HG03575 (cell line): ENCODE measurements around the gene TOM1L1.

ENCODE experiments used
- ATAC-seq: cut with Tn5 transposase; IDR thresholded peaks from one replicate; pipeline ENCODE4 v1.9.1; 2021; ENCODE audit not compliant: unreplicated experiment, insufficient number of reproducible peaks, low FRiP score; ENCODE audit errors: extremely low read depth

TOM1L1 gene

GRCh38 chr17:54976316-54976715 lies 75.7 kb downstream of the TOM1L1 start:
- ATAC-seq: no peak

GRCh38 chr17:54977744-54978143 lies 77.1 kb downstream of the TOM1L1 start:
- no peak for ATAC-seq

GRCh38 chr17:54979657-54980056 lies 79.0 kb downstream of the TOM1L1 start:
- no peak for ATAC-seq

DNA sequence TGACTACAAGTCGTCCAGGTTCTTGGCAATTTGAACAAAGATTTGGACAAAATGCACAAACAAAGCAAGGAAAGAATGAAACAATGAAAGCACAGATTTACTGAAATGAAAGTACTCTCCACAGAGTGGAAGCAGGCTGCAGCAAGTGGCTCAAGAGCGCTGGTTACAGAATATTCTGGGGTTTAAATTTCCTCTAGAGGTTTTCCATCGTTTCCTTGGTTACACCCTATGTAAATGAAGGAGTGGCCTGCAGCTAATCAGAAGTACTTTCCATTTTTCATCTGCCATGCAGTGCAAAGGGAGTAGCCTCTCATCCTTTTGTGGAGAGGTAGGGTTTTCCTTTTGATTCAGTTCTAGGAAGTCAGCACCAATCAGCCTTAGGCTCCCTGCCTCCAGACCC lies 79.7 kb downstream of the TOM1L1 start:
- ATAC-seq: no peak

DNA sequence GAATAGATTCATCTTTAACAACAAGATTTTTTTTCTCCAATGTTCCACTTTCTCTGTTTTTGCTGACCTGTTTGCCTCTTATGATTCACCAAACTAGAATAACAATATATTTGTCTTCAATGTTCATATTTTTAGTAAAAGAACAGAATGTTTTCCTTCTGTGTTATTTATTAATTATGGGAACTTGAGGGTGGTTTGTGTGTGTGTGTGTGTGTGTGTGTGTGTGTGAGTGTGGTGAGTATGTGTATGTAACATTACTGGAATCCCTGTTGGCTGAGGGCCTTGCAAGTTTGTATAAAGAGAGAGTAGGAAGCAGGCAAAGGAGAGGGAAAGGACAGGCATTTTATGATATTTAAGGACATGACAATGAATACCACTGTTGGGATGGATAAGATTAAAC lies 81.7 kb downstream of the TOM1L1 start:
- ATAC-seq: no peak

DNA sequence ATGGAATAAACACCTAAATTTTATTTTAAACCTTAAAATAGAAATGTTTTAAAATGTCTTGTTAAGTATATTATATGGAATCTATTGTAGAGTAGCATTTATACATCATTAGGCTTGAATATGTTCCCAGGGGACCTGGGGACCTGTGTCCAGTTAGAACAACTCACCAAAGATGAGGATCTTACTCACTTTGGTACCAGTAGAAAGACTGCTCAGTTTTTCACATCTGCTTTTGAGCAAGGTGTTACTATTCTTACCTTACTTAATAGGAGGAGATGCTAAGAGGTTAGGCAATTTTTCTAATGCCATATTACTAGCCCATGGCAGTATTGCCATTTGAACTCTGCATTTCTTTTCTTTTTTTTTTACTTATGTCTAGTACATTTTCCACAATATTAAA lies 82.6 kb downstream of the TOM1L1 start:
- no peak for ATAC-seq

DNA sequence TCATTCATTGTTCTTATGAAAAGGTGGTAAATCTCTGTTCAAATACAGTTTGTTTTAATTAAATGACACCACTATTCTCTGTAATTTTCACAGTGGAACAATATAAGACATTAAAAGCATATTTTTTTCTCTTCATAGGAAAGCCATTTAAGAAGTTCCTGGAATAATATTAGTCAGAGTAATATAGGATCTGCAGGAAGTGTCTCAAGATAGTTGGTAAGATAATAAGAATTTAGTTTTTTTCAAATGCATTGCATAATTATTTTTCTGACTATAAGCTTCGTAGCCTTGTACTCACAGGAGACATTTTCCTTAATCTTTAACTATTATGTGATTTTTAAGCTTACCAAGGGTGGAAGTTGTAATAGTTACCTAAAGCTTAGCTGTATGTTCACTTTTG lies 84.8 kb downstream of the TOM1L1 start:
- ATAC-seq: no peak

DNA sequence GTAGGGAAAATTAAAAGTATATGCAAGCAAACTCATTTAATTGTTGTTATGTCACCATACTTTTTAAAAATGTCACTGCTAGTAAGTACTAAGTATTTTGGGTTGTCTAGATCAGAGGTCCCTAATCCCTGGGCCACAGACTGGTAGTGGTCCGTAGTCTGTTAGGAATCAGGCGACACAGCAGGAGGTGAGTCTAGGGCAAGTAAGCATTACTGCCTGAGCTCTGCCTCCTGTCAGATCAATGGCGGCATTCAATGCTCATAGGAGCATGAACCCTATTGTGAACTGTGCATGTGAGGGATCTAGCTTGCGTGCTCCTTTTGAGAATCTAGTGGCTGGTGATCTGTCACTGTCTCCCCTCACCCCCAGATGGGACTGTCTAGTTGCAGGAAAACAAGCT lies 89.5 kb downstream of the TOM1L1 start:
- ATAC-seq: no peak

- no peak for ATAC-seq
These were observed 90.9 kb downstream of the TOM1L1 start for GRCh38 chr17:54991567-54991966.

GRCh38 chr17:54992797-54993639 lies 92.4 kb downstream of the TOM1L1 start:
- no peak for ATAC-seq

GRCh38 chr17:54996441-54996840 lies 95.8 kb downstream of the TOM1L1 start:
- ATAC-seq: no peak

GRCh38 chr17:55002458-55002857 lies 101.8 kb downstream of the TOM1L1 start:
- ATAC-seq: no peak

- no peak for ATAC-seq
These were observed 103.8 kb downstream of the TOM1L1 start for GRCh38 chr17:55004484-55004883.

DNA sequence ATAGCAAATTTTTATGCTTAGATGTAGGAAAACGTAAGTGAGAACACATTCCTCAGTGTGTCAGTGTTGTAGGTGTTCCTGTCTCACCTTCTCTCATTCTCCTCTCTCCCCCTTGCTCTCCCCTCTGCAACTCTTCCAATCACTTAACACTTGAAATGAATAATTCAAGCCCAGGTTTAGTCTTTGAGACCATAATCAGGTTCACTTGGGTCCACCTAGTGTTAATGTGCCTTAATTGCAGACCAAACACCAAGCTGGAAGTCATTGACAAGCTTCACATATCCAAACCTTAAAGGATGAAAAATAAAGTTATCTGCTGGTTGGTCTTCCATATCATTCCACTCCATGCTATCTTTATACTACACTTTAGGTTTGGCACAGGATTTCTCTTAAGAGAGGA lies 104.9 kb downstream of the TOM1L1 start:
- ATAC-seq: no peak
